ENCODE data around the gene GABRA1.

Gene GABRA1

DNA sequence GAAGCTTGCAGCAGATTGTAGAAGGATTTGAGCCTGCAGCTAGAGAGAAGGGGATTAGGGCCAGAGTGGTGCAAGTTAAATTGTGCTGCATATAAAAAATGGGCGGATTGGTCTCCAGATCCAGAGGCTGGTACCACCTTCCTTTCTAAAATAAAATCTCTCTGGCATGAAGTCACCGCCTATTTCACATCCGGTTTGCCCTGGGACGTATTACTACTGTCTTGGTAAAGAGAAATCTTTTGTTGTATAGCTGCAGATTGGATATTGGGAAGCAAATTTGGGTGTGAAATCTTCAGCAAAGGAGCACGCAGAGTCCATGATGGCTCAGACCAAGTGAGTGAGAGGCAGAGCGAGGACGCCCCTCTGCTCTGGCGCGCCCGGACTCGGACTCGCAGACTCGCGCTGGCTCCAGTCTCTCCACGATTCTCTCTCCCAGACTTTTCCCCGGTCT, at the start of gene GABRA1:
TSS of gene GABRA1 (plus strand) at position 180 of the 451 bp plus-strand sequence. CDS start 2,691 bp downstream, outside the sequence.
- DNase-seq: no peak

GRCh38 chr5:161799316-161799715, 48.6 kb upstream of the GABRA1 start:
- no peak for DNase-seq

DNA sequence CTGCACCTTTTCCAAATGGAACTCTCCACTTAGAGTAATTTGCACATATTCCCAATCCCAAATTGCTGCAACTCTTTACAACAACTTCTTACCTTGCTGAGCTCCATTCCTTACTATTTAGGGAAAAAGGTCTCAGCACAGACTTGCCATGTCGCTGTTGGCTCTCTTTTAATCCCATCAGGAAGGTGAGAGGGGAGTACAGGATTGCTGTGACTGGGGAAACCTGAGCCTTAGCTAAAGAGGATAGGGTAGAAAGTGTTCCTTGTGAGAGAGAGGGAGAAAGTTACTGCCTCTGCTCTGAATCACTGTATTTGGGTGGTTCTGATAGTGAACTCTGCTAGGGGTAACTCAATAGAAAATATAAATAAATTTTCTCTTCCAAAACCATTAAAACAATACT, 43.7 kb upstream of the GABRA1 start:
- DNase-seq: no peak

GRCh38 chr5:161846746-161847145, 1.2 kb upstream of the GABRA1 start:
- no peak for DNase-seq

GRCh38 chr5:161847447-161847846, 473 bp upstream of the GABRA1 start:
- DNase-seq: no peak

DNA sequence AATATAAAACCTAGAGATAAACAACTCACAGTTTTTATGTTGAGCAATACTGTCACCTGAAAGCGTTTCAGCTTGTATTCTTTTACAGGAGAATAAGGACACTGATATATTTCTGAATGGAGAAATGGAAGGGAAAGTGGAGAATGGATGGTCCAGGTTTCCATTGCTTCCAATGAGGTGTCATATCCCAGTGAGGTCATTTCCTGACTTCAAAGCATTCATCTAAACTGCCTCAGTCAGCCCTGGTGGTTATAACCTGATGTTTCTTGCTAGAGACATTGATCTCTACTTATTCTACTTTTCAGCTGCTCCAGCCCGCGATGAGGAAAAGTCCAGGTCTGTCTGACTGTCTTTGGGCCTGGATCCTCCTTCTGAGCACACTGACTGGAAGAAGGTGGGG, 2.6 kb downstream of the GABRA1 start:
- DNase-seq: no peak

- no peak for DNase-seq
These were observed 3.9 kb downstream of the GABRA1 start for GRCh38 chr5:161851691-161852299.

- no peak for DNase-seq
These were observed 9.4 kb downstream of the GABRA1 start for GRCh38 chr5:161857358-161857757.

GRCh38 chr5:161863259-161863658, 15.3 kb downstream of the GABRA1 start:
- DNase-seq: no peak

DNA sequence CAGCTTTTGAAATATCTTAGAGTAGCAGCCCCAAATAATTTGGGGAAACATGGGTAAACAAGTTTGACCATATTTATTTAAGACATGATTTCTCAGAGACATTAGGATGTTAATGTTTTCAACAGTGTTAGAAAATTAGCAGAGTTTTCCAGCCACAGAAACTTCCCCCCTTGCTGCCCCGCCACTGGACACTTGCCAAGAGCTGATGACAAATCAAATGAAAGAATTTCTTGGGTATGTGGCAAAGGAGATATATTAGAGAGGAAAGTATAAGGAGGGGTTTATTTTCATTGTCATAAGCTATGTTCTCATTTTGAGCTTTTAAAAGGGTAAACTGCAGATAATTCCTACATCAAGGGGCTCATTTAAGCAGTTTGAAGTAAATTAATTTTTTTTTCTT, 15.9 kb downstream of the GABRA1 start:
- no peak for DNase-seq

DNA sequence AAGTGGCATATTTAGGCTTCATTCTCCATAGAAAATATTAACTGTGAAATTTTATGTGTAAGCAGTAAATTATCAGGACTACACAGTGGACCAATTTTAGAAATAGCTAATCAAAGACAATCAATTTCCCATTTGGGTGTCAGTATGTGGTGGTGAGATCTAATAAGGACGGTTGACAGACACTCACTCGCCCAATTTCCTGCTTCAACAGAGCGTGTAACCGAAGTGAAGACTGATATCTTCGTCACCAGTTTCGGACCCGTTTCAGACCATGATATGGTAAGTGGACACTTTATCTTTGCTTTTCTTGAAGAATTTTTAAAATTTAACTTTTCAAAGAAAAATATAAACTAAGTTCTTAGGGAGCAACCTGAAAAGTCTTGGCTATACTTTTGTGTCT, 17.6 kb downstream of the GABRA1 start:
- no peak for DNase-seq

DNA sequence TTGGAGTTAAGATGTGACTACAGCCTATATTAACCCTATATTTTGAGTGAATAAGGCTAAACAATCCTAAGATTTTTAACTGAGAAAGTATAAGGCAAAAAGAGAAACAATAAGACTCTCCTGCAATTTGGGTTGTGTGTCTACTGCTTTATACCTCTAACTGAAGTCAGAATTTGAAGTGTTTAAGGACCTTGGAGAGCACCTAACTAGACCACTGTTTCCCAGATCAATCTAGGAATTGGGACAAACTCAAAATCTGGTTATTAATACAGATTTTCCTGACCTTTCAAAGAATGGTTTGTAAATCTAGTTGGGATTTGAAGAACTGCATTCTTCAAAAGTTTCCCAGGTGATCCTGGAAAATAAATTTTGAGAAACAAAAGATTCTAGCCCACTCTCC, 42.1 kb downstream of the GABRA1 start:
- DNase-seq: no peak

DNA sequence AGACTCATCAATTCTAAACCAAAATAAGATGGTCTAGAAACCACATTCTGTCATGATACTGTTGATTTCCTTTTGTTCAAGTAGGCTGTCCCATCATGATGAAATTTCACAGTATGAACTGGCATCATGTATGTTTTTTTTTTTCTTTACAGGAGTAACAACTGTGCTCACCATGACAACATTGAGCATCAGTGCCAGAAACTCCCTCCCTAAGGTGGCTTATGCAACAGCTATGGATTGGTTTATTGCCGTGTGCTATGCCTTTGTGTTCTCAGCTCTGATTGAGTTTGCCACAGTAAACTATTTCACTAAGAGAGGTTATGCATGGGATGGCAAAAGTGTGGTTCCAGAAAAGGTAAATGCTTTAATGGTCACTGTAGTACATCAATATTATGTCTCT, 47.6 kb downstream of the GABRA1 start:
- no peak for DNase-seq

GRCh38 chr5:161897033-161897432, 49.1 kb downstream of the GABRA1 start:
- no peak for DNase-seq

- no peak for DNase-seq
These were observed 51.7 kb downstream of the GABRA1 start for GRCh38 chr5:161899590-161899989.

- DNase-seq: no peak
These were observed 53.1 kb downstream of the GABRA1 start for GRCh38 chr5:161900981-161901380.

GRCh38 chr5:161921781-161922180, 73.9 kb downstream of the GABRA1 start:
- DNase-seq: no peak

- DNase-seq: no peak
These were observed 76.3 kb downstream of the GABRA1 start for GRCh38 chr5:161924270-161924669.

GRCh38 chr5:161925960-161926359, 78.0 kb downstream of the GABRA1 start:
- no peak for DNase-seq

- DNase-seq: no peak
These were observed 86.6 kb downstream of the GABRA1 start for GRCh38 chr5:161934486-161934885.

- no peak for DNase-seq
These were observed 97.1 kb downstream of the GABRA1 start for GRCh38 chr5:161944974-161945373.

DNA sequence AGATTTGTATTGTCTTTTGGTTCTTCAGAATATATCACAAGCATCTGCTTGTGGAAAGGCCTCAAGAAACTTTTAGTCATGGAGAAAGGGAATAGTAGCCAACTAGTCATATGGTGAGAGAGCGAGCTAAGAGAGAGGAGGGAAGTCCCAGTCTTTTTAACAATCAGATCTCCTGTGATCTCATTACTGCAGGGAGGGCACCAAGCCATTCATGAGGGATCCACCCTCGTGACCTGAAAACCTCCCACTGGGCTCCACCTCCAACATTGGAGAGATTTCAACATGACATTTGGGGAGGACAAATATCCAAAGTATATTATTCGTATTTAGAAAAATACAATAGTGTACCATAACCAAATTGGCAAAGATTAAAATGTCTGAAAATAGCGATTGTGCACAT, 99.0 kb downstream of the GABRA1 start:
- DNase-seq: no peak
